ENCODE results near the gene SGTA.
A peak's percentile ranks its signal among the peaks of the same experiment; 100 is the strongest.

SGTA gene

GRCh38 chr19:2728783-2729387, 54.2 kb downstream of the SGTA start:
- Histone ChIP-seq H3K4me3 (ENCODE audit: low read depth, low read length) (no peak overlapping the region), H3K27ac (ENCODE audit: extremely low read depth, low read depth, low read length) (no peak overlapping the region), H3K36me3 (ENCODE audit: control insufficient read depth in 2 of 2, insufficient read depth in 1 of 2, low read length in 2 of 2) (peaks cover 0 to 15% of the 10 kb centered on the region in 2 experiments; a peak in 1 of 3 replicates), H3K4me1 (ENCODE audit: control insufficient read depth, insufficient read depth, low read length) (no peaks in the 10 kb centered on the region), H3K9me3 (ENCODE audit: control insufficient read depth, insufficient read depth, low read depth, low read length) (no peaks in the 10 kb centered on the region)
- ChIA-PET POLR2A (interaction anchor here (1.5 kb wide), 1 partner anchor 11 kb away, joined by 3 read pairs; no protein-coding TSS in a partner anchor), CTCF (interaction anchor here (1.3 to 1.4 kb wide), 2 partner anchors 21 to 80 kb away, joined by 3 to 9 read pairs; no protein-coding TSS in a partner anchor)
- TF ChIP-seq ZNF169 (tag by site-specific recombination; IDR thresholded peaks at IDR 0.05) (no peak), ZBTB48 (tag by site-specific recombination; IDR thresholded peaks at IDR 0.05) (no peak), ZNF394 (tag by site-specific recombination; IDR thresholded peaks at IDR 0.05; ENCODE audit: borderline replicate concordance) (no peak), ZNF274 (IDR thresholded peaks at IDR 0.05; ENCODE audit: low read length) (no peak), ZNF274 (tag by site-specific recombination; IDR thresholded peaks at IDR 0.05; ENCODE audit: borderline replicate concordance) (no peak), GLIS1 (tag by site-specific recombination; IDR thresholded peaks at IDR 0.05) (0 out of 2 replicates have a peak, but pooled peaks have one; percentile 21), ZNF561 (tag by site-specific recombination; IDR thresholded peaks at IDR 0.05; ENCODE audit: borderline replicate concordance) (no peak), PRDM1 (tag by site-specific recombination; IDR thresholded peaks at IDR 0.05) (no peak), YY1 (tag by site-specific recombination; IDR thresholded peaks at IDR 0.05) (no peak), ZIC2 (tag by site-specific recombination; IDR thresholded peaks at IDR 0.05) (0 out of 2 replicates have a peak, but pooled peaks have one; percentile 10), ZNF121 (tag by site-specific recombination; IDR thresholded peaks at IDR 0.05) (no peak)

GRCh38 chr19:2727640-2727944, 55.5 kb downstream of the SGTA start:
- peaks cover 0 to 10% of the 10 kb centered on the region in 2 experiments; a peak in 1 of 3 replicates for H3K36me3 ChIP-seq (ENCODE audit: control insufficient read depth in 2 of 2, insufficient read depth in 1 of 2, low read length in 2 of 2)
- POLR2A ChIA-PET: interaction anchor here (0.6 kb wide), 1 partner anchor 28 kb away, joined by 3 read pairs; no protein-coding TSS in a partner anchor
- TF ChIP-seq ZNF529 (tag by site-specific recombination; IDR thresholded peaks at IDR 0.05; ENCODE audit: insufficient replicate concordance) (no peak), SCRT2 (tag by site-specific recombination; IDR thresholded peaks at IDR 0.05) (peak; percentile 96), ZIC2 (tag by site-specific recombination; IDR thresholded peaks at IDR 0.05) (0 out of 2 replicates have a peak, but pooled peaks have one; percentile 7), SP7 (tag by site-specific recombination; IDR thresholded peaks at IDR 0.05) (0 out of 2 replicates have a peak, but pooled peaks have one; percentile 30)
- H3K4me3 ChIP-seq (ENCODE audit: low read depth, low read length): no peak overlapping the region
- H3K4me1 ChIP-seq (ENCODE audit: control insufficient read depth, insufficient read depth, low read length): no peaks in the 10 kb centered on the region
- no peaks in the 10 kb centered on the region for H3K9me3 ChIP-seq (ENCODE audit: control insufficient read depth, insufficient read depth, low read depth, low read length)
- CTCF ChIA-PET: interaction anchor here (1.3 to 1.4 kb wide), 2 partner anchors 22 to 79 kb away, joined by 3 to 9 read pairs; no protein-coding TSS in a partner anchor
- no peak overlapping the region for H3K27ac ChIP-seq (ENCODE audit: extremely low read depth, low read depth, low read length)

GRCh38 chr19:2726904-2727639, 56.0 kb downstream of the SGTA start:
- H3K4me3 ChIP-seq (ENCODE audit: low read depth, low read length): no peak overlapping the region
- ChIA-PET POLR2A (interaction anchor here (0.6 kb wide), 1 partner anchor 29 kb away, joined by 3 read pairs; no protein-coding TSS in a partner anchor), CTCF (interaction anchor here (1.3 to 1.9 kb wide), 2 partner anchors 22 to 79 kb away, joined by 3 to 5 read pairs; no protein-coding TSS in a partner anchor)
- peaks cover 0 to 5% of the 10 kb centered on the region in 2 experiments; a peak in 1 of 3 replicates for H3K36me3 ChIP-seq (ENCODE audit: control insufficient read depth in 2 of 2, insufficient read depth in 1 of 2, low read length in 2 of 2)
- no peak for TF ChIP-seq ZNF837 (tag by site-specific recombination; IDR thresholded peaks at IDR 0.05)
- TF ChIP-seq ZNF777 (tag by site-specific recombination; IDR thresholded peaks at IDR 0.05; ENCODE audit: borderline replicate concordance): no peak
- no peak for TF ChIP-seq KLF9 (tag by site-specific recombination; IDR thresholded peaks at IDR 0.05; ENCODE audit: low read depth)
- peak; percentile 89 for TF ChIP-seq ZNF449 (tag by site-specific recombination; IDR thresholded peaks at IDR 0.05)
- no peak for TF ChIP-seq WT1 (tag by site-specific recombination; IDR thresholded peaks at IDR 0.05)
- H3K27ac ChIP-seq (ENCODE audit: extremely low read depth, low read depth, low read length): no peak overlapping the region
- no peaks in the 10 kb centered on the region for H3K9me3 ChIP-seq (ENCODE audit: control insufficient read depth, insufficient read depth, low read depth, low read length)
- no peaks in the 10 kb centered on the region for H3K4me1 ChIP-seq (ENCODE audit: control insufficient read depth, insufficient read depth, low read length)
